Measurements from ENCODE around the gene OMA1.

The OMA1 gene

GRCh38 chr1:58548371-58548770 lies 1.8 kb upstream of the OMA1 start:
- H2AFZ ChIP-seq (ENCODE audit: low read length), result no peak overlapping the region
- H3K36me3 ChIP-seq (ENCODE audit: insufficient read depth, low read length), result no peaks in the 10 kb centered on the region
- TF ChIP-seq EZH2 (IDR thresholded peaks at IDR 0.05; ENCODE audit: borderline replicate concordance, low read length) (no peak), CTCF (IDR thresholded peaks at IDR 0.05; ENCODE audit: low read length) (no peak)
- no peaks in the 10 kb centered on the region for H3F3A ChIP-seq (ENCODE audit: insufficient read depth, low read length)
- peaks cover 5% of the 10 kb centered on the region for H3K27me3 ChIP-seq (ENCODE audit: insufficient read depth, low read length)
- H3K4me1 ChIP-seq (ENCODE audit: insufficient read depth, low read length, severe bottlenecking), result peaks cover 17% of the 10 kb centered on the region
- no peak overlapping the region for H3K9ac ChIP-seq (ENCODE audit: low read length)
- H3K4me3 ChIP-seq (ENCODE audit: low read depth, low read length, poor library complexity, severe bottlenecking), result no peak overlapping the region
- H3K9me2 ChIP-seq (ENCODE audit: low read depth, low read length), result no peaks in the 10 kb centered on the region
- H3K79me2 ChIP-seq (ENCODE audit: insufficient read depth, low read length), result 0 out of 2 replicates have a peak, but pooled peaks cover 4% of the 10 kb centered on the region
- no peaks in the 10 kb centered on the region for H4K20me1 ChIP-seq (ENCODE audit: insufficient read depth, low read length)
- H3K27ac ChIP-seq (ENCODE audit: low read depth, low read length, poor library complexity, severe bottlenecking), result no peak overlapping the region
- no peak overlapping the region for H3K4me2 ChIP-seq (ENCODE audit: low read length)
- H3K9me3 ChIP-seq (ENCODE audit: low read length), result no peaks in the 10 kb centered on the region

- TF ChIP-seq EZH2 (IDR thresholded peaks at IDR 0.05; ENCODE audit: borderline replicate concordance, low read length), result no peak
- no peak for TF ChIP-seq CTCF (IDR thresholded peaks at IDR 0.05; ENCODE audit: low read length)
- no peaks in the 10 kb centered on the region for H3K9me2 ChIP-seq (ENCODE audit: low read depth, low read length)
- H2AFZ ChIP-seq (ENCODE audit: low read length), result no peak overlapping the region
- no peaks in the 10 kb centered on the region for H3K9me3 ChIP-seq (ENCODE audit: low read length)
- H3K36me3 ChIP-seq (ENCODE audit: insufficient read depth, low read length), result no peaks in the 10 kb centered on the region
- H3K79me2 ChIP-seq (ENCODE audit: insufficient read depth, low read length), result 0 out of 2 replicates have a peak, but pooled peaks cover 4% of the 10 kb centered on the region
- no peaks in the 10 kb centered on the region for H4K20me1 ChIP-seq (ENCODE audit: insufficient read depth, low read length)
- H3K4me2 ChIP-seq (ENCODE audit: low read length), result peak overlapping the region; percentile 83
- no peaks in the 10 kb centered on the region for H3F3A ChIP-seq (ENCODE audit: insufficient read depth, low read length)
- H3K27ac ChIP-seq (ENCODE audit: low read depth, low read length, poor library complexity, severe bottlenecking), result peak overlapping the region; percentile 29
- H3K9ac ChIP-seq (ENCODE audit: low read length), result peak overlapping the region; percentile 89
- peaks cover 5% of the 10 kb centered on the region for H3K27me3 ChIP-seq (ENCODE audit: insufficient read depth, low read length)
- H3K4me1 ChIP-seq (ENCODE audit: insufficient read depth, low read length, severe bottlenecking), result peaks cover 17% of the 10 kb centered on the region
- peak overlapping the region; percentile 91 for H3K4me3 ChIP-seq (ENCODE audit: low read depth, low read length, poor library complexity, severe bottlenecking)
Measured at GRCh38 chr1:58545591-58546519, 671 bp downstream of the OMA1 start.

GRCh38 chr1:58543260-58543659 lies 3.3 kb downstream of the OMA1 start:
- H3F3A ChIP-seq (ENCODE audit: insufficient read depth, low read length), result no peaks in the 10 kb centered on the region
- H3K4me1 ChIP-seq (ENCODE audit: insufficient read depth, low read length, severe bottlenecking), result peaks cover 17% of the 10 kb centered on the region
- 0 out of 2 replicates have a peak, but pooled peaks cover 4% of the 10 kb centered on the region for H3K79me2 ChIP-seq (ENCODE audit: insufficient read depth, low read length)
- no peak overlapping the region for H2AFZ ChIP-seq (ENCODE audit: low read length)
- no peak overlapping the region for H3K4me2 ChIP-seq (ENCODE audit: low read length)
- H3K4me3 ChIP-seq (ENCODE audit: low read depth, low read length, poor library complexity, severe bottlenecking), result no peak overlapping the region
- no peaks in the 10 kb centered on the region for H3K27me3 ChIP-seq (ENCODE audit: insufficient read depth, low read length)
- H4K20me1 ChIP-seq (ENCODE audit: insufficient read depth, low read length), result no peaks in the 10 kb centered on the region
- TF ChIP-seq CTCF (IDR thresholded peaks at IDR 0.05; ENCODE audit: low read length) (no peak), EZH2 (IDR thresholded peaks at IDR 0.05; ENCODE audit: borderline replicate concordance, low read length) (no peak)
- H3K36me3 ChIP-seq (ENCODE audit: insufficient read depth, low read length), result peaks cover 4% of the 10 kb centered on the region; the same call in 1 of the 2 replicates
- no peaks in the 10 kb centered on the region for H3K9me3 ChIP-seq (ENCODE audit: low read length)
- H3K9ac ChIP-seq (ENCODE audit: low read length), result no peak overlapping the region
- no peaks in the 10 kb centered on the region for H3K9me2 ChIP-seq (ENCODE audit: low read depth, low read length)
- H3K27ac ChIP-seq (ENCODE audit: low read depth, low read length, poor library complexity, severe bottlenecking), result no peak overlapping the region
